ENCODE measurements around the gene P2RY13.

DNA sequence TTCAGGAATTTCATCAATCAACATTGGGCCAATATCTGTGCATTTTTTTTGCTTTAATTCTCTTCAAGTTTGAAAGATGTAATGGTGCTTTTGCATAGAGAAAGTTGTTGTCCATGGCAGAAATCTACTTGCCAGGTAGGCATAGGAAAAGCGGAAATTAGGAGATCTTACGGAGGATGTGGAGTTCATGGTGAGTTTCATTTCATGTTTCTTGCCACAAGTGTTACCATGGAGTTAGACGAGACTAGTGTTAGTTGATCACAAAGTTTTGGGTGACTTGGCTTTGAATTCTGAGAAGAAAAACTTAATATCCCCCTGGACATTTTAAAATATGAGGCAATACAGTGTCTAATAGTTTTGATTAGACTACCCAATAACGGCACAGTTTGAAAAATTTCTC is 1.0 kb upstream of the P2RY13 start:
- TF ChIP-seq, protein P1, sequence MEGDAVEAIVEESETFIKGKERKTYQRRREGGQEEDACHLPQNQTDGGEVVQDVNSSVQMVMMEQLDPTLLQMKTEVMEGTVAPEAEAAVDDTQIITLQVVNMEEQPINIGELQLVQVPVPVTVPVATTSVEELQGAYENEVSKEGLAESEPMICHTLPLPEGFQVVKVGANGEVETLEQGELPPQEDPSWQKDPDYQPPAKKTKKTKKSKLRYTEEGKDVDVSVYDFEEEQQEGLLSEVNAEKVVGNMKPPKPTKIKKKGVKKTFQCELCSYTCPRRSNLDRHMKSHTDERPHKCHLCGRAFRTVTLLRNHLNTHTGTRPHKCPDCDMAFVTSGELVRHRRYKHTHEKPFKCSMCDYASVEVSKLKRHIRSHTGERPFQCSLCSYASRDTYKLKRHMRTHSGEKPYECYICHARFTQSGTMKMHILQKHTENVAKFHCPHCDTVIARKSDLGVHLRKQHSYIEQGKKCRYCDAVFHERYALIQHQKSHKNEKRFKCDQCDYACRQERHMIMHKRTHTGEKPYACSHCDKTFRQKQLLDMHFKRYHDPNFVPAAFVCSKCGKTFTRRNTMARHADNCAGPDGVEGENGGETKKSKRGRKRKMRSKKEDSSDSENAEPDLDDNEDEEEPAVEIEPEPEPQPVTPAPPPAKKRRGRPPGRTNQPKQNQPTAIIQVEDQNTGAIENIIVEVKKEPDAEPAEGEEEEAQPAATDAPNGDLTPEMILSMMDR (IDR thresholded peaks at IDR 0.05; ENCODE audit: poor library complexity), result no peak
- TF ChIP-seq EZH2phosphoT487 (IDR thresholded peaks at IDR 0.05; ENCODE audit: low read depth, severe bottlenecking, unreplicated experiment) (no peak), EZH2 (IDR thresholded peaks at IDR 0.05; ENCODE audit: borderline replicate concordance) (no peak)
